B cell (primary cell): Measurements from ENCODE around the gene HAUS3.

Experiments
- CTCF ChIP-seq: fragments of 200-600 bp; IDR thresholded peaks from one replicate; pipeline ENCODE4 v1.8.0; 2022; ENCODE audit warnings: antibody characterized with exemption, mild to moderate bottlenecking
- EZH2 ChIP-seq: IDR thresholded peaks from 2 replicates; pipeline ENCODE4 v1.6.1; 2012; ENCODE audit warnings: borderline replicate concordance, low read depth, mild to moderate bottlenecking, moderate library complexity, low read length; ENCODE audit not compliant: insufficient read depth, poor library complexity, severe bottlenecking

- no peak for TF ChIP-seq CTCF
- TF ChIP-seq EZH2, result no peak
Observed at GRCh38 chr4:2289955-2290333, 48.0 kb upstream of the HAUS3 start.
